Central memory CD8-positive, alpha-beta T cell (primary cell): Measurements from ENCODE around the gene MMP24OS.
"Not testable (repeated sequence)": the region's sequence is repeated elsewhere in the genome, so short reads cannot be mapped to it uniquely, and the experiment has no call there.

Experiments used
- ATAC-seq: fragments of 150-1000 bp; cut with Tn5 transposase; replicated peaks from 2 replicates; pipeline ENCODE4 v1.10.0; 2022; ENCODE audit warnings: mild to moderate bottlenecking, moderate FRiP score, moderate number of reproducible peaks; ENCODE audit not compliant: poor library complexity, severe bottlenecking; ENCODE audit errors: extremely low read depth
- DNase-seq, 2 donors: peaks; one replicate each; pipeline ENCODE4 v3.0.0; 2021; ENCODE audit warnings: low spot score in 2 of 2
- H3K27ac Mint-ChIP-seq: one replicate; pipeline ENCODE4 v1.8.0; 2022; ENCODE audit warnings: low read depth, mild to moderate bottlenecking, moderate library complexity, mixed read lengths
- H3K27me3 Mint-ChIP-seq: one replicate; pipeline ENCODE4 v1.8.0; 2022; ENCODE audit warnings: mixed read lengths
- H3K36me3 Mint-ChIP-seq: one replicate; pipeline ENCODE4 v1.8.0; 2022; ENCODE audit warnings: mild to moderate bottlenecking, moderate library complexity, mixed read lengths; ENCODE audit not compliant: insufficient read depth
- H3K4me1 Mint-ChIP-seq: one replicate; pipeline ENCODE4 v1.8.0; 2022; ENCODE audit warnings: mixed read lengths
- H3K4me3 Mint-ChIP-seq: one replicate; pipeline ENCODE4 v1.8.0; 2022; ENCODE audit warnings: mild to moderate bottlenecking, moderate library complexity, mixed read lengths
- H3K9me3 Mint-ChIP-seq: one replicate; pipeline ENCODE4 v1.8.0; 2022; ENCODE audit warnings: mixed read lengths

MMP24OS gene

GRCh38 chr20:35271904-35272303, 6.0 kb downstream of the MMP24OS start:
- DNase-seq (no peak), ATAC-seq (no peak)
- H3K36me3 Mint-ChIP-seq, result peaks cover 12% of the 10 kb centered on the region
- no peak overlapping the region for H3K4me3 Mint-ChIP-seq
- H3K27me3 Mint-ChIP-seq, result no peaks in the 10 kb centered on the region
- H3K27ac Mint-ChIP-seq, result no peak overlapping the region
- H3K4me1 Mint-ChIP-seq, result peaks cover 39% of the 10 kb centered on the region
- H3K9me3 Mint-ChIP-seq, result no peaks in the 10 kb centered on the region

- Mint-ChIP-seq H3K27me3 (no peaks in the 10 kb centered on the region), H3K4me3 (no peak overlapping the region), H3K36me3 (peaks cover 12% of the 10 kb centered on the region), H3K9me3 (no peaks in the 10 kb centered on the region), H3K4me1 (peaks cover 33% of the 10 kb centered on the region), H3K27ac (peak overlapping the region; percentile 53)
- no peak for ATAC-seq
- DNase-seq, result no peak
Observed at GRCh38 chr20:35271073-35271882, 6.6 kb downstream of the MMP24OS start.

- ATAC-seq, result no peak
- H3K27ac Mint-ChIP-seq, result peak overlapping the region; percentile 53
- H3K4me3 Mint-ChIP-seq, result no peak overlapping the region
- H3K4me1 Mint-ChIP-seq, result peaks cover 24% of the 10 kb centered on the region
- peaks cover 11% of the 10 kb centered on the region for H3K36me3 Mint-ChIP-seq
- H3K27me3 Mint-ChIP-seq, result no peaks in the 10 kb centered on the region
- no peaks in the 10 kb centered on the region for H3K9me3 Mint-ChIP-seq
- no peak for DNase-seq
Observed at GRCh38 chr20:35270021-35270902, 7.7 kb downstream of the MMP24OS start.

DNA sequence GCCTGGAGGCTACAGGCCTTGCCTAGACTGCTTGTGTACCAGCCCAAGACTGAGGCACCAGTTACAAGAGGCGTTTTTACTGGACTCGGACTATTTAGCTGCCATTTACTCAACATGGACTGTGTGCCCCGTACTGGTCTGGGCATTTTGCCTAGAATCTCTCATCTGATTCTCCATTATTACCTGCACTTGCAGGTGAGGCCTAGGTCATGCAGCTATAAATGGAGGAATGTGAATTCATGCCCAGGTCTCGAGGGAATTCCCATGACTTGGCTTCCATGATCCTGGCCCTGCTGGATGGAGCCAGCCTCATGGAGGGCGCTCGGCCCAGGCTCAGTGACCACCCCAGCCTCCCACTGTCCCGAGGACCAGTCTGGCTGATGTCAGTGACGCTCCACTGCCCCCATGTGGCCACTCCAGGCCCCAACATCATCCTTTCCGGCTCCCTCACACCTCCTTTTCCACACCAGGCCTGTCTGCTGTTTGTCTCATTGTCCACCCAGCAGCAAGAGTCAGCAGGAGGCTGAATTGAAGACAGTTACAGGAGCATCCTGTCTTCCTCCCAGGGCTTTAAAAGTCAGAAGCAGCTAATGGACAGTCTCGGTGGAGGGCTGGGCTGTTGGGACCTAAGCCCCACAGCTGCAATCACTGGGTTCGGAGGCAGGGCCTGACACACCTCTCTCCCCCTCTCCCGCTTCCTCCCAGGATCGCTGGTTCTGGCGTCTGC, 8.7 kb downstream of the MMP24OS start:
- Mint-ChIP-seq H3K4me1 (peaks cover 24% of the 10 kb centered on the region), H3K9me3 (no peaks in the 10 kb centered on the region), H3K36me3 (peaks cover 16% of the 10 kb centered on the region), H3K4me3 (no peak overlapping the region), H3K27me3 (no peaks in the 10 kb centered on the region), H3K27ac (no peak overlapping the region)
- ATAC-seq (peak; percentile 64), DNase-seq (peak; percentile 27 to 32)

DNA sequence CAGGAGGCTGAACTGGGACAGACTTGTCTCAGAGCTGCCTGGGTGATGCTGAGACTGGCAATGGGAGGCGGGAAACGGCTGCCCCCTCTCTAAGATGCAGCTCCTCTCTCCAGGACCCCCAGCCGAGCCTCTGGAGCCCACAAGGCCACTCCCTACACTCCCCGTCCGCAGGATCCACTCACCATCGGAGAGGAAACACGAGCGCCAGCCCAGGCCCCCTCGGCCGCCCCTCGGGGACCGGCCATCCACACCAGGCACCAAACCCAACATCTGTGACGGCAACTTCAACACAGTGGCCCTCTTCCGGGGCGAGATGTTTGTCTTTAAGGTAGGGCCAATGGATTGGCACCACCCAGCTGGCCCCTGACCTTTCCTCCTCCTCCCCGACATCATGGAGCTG, 10.8 kb downstream of the MMP24OS start:
- H3K36me3 Mint-ChIP-seq, result peaks cover 14% of the 10 kb centered on the region
- no peaks in the 10 kb centered on the region for H3K9me3 Mint-ChIP-seq
- DNase-seq (no peak), ATAC-seq (no peak)
- H3K27me3 Mint-ChIP-seq, result no peaks in the 10 kb centered on the region
- peak overlapping the region; percentile 63 for H3K27ac Mint-ChIP-seq
- H3K4me1 Mint-ChIP-seq, result peaks cover 29% of the 10 kb centered on the region
- no peak overlapping the region for H3K4me3 Mint-ChIP-seq

DNA sequence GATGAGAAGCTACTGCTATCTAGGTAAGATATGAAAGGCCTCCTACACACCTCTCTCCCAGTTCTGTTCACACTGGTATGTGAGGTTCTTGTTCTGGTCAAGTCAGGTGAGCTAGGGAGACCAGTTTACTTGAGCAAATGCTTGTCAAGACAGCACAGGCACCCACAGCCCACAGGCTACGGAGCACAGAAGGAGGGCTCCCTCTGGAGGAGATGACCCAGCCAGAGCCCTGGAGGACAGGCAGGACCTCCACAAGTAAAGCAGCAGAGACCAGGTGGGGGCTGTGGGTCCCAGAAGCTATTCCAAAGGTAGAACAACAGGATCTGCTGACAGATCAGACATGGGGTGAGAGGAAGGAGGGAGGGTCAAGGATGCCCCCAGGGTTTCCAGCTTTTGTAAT, 13.2 kb downstream of the MMP24OS start:
- no peaks in the 10 kb centered on the region for H3K27me3 Mint-ChIP-seq
- peaks cover 16% of the 10 kb centered on the region for H3K36me3 Mint-ChIP-seq
- no peaks in the 10 kb centered on the region for H3K9me3 Mint-ChIP-seq
- H3K4me3 Mint-ChIP-seq, result no peak overlapping the region
- H3K27ac Mint-ChIP-seq, result no peak overlapping the region
- DNase-seq (no peak), ATAC-seq (no peak)
- peaks cover 22% of the 10 kb centered on the region for H3K4me1 Mint-ChIP-seq

DNA sequence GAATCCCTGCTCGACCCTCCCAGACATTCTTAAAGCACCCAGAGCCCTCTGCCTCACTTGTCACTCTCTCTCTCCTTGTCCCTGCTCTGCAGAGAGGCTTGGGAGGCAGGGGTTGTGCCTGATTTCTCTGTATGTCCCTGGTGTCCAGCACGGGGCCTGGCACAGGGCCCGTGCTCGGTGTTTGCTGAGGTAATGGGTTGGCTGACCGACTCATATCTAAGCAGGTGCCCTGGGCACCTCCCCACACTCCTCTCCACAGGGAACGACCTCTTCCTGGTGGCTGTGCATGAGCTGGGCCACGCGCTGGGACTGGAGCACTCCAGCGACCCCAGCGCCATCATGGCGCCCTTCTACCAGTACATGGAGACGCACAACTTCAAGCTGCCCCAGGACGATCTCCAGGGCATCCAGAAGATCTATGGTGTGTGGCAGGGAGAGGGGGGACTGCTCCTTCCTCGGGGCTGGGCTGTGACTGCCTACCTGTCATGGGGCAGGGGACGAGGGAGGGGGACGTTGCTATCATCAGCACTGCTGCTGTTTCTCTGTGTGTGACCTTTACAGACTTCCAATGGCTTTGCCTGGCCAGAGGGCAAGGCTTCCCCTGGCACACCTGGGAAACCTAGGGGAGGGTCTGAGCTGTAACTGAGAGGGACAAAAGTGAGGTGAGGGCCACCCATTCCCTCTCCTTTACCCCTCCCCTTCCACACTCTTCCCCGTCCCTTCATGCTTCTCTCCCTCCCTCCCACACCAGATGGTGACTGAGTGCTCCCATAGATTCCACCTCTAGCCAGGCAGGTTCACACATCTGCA, 14.2 kb downstream of the MMP24OS start:
- no peak for ATAC-seq
- Mint-ChIP-seq H3K4me3 (no peak overlapping the region), H3K9me3 (no peaks in the 10 kb centered on the region), H3K4me1 (peaks cover 16% of the 10 kb centered on the region), H3K27me3 (no peaks in the 10 kb centered on the region), H3K27ac (peak overlapping the region; percentile 3), H3K36me3 (peaks cover 17% of the 10 kb centered on the region)
- no peak for DNase-seq

- not testable (repeated sequence) for H3K9me3 Mint-ChIP-seq, H3K27me3 Mint-ChIP-seq, ATAC-seq, H3K4me3 Mint-ChIP-seq, DNase-seq
- Mint-ChIP-seq H3K4me1 (peaks cover 15% of the 10 kb centered on the region), H3K27ac (peak overlapping the region; percentile 3), H3K36me3 (peaks cover 17% of the 10 kb centered on the region)
Observed at GRCh38 chr20:35262731-35263531, 15.0 kb downstream of the MMP24OS start.

- H3K27ac Mint-ChIP-seq, ATAC-seq, H3K4me3 Mint-ChIP-seq, H3K27me3 Mint-ChIP-seq, DNase-seq, H3K9me3 Mint-ChIP-seq: not testable (repeated sequence)
- peaks cover 10% of the 10 kb centered on the region for H3K4me1 Mint-ChIP-seq
- peaks cover 16% of the 10 kb centered on the region for H3K36me3 Mint-ChIP-seq
Observed at GRCh38 chr20:35262321-35262720, 15.6 kb downstream of the MMP24OS start.

DNA sequence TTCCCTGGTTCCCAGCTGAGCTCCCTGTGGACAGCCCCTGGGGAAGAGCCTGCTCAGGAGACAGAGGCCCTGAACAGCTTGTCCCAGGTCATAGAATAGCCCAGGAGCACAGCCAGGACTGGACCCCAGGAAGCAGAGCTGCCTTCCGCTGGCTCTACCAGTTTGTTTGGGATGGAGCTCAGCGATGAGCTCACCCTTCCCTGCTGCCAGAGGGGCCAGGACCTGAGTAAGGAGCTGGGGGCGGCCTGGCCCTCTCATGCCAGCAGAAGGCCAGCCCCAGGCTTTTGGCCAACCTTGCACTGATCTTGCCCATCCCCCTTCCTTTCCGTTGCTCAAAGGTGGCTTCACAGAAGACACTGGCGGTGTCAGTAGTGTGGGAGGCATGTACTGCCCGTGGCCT, 17.5 kb downstream of the MMP24OS start:
- Mint-ChIP-seq H3K4me1 (peaks cover 10% of the 10 kb centered on the region), H3K4me3 (no peak overlapping the region), H3K9me3 (no peaks in the 10 kb centered on the region), H3K27me3 (no peaks in the 10 kb centered on the region), H3K36me3 (peaks cover 14% of the 10 kb centered on the region), H3K27ac (no peak overlapping the region)
- ATAC-seq (no peak), DNase-seq (no peak)

GRCh38 chr20:35257175-35257909, 20.6 kb downstream of the MMP24OS start:
- Mint-ChIP-seq H3K27ac (no peak overlapping the region), H3K27me3 (no peaks in the 10 kb centered on the region), H3K4me3 (no peak overlapping the region)

More at GRCh38 chr20:35257175-35257909, 20.6 kb downstream of the MMP24OS start:
- peaks cover 10% of the 10 kb centered on the region for H3K36me3 Mint-ChIP-seq
- DNase-seq, result no peak
- H3K9me3 Mint-ChIP-seq, result no peaks in the 10 kb centered on the region
- no peak for ATAC-seq
- H3K4me1 Mint-ChIP-seq, result peaks cover 4% of the 10 kb centered on the region
